Stimulated activated CD8-positive, alpha-beta memory T cell treated with anti-CD3 and anti-CD28 coated beads, Interleukin-2, amount 100 ng/mL, for 48 hours (primary cell): Measurements from ENCODE around the gene IFNL2.
"Not testable (repeated sequence)": the region's sequence is repeated elsewhere in the genome, so short reads cannot be mapped to it uniquely, and the experiment has no call there.

Source experiments
- DNase-seq, 2 donors: peaks; one replicate each; pipeline ENCODE4 v3.0.0-alpha.2; 2020; ENCODE audit warnings: low read depth in 2 of 2

IFNL2 gene

GRCh38 chr19:39297931-39298634, 29.9 kb downstream of the IFNL2 start:
- DNase-seq, result peak; percentile 48 to 61

GRCh38 chr19:39299404-39299803, 31.2 kb downstream of the IFNL2 start:
- no peak for DNase-seq

GRCh38 chr19:39299832-39300231, 31.6 kb downstream of the IFNL2 start:
- DNase-seq, result no peak

- DNase-seq, result no peak
Measured at GRCh38 chr19:39301021-39301420, 32.8 kb downstream of the IFNL2 start.

GRCh38 chr19:39301562-39301961, 33.4 kb downstream of the IFNL2 start:
- DNase-seq, result no peak

GRCh38 chr19:39303373-39304184, 35.4 kb downstream of the IFNL2 start:
- no peak for DNase-seq

- no peak for DNase-seq
Measured at GRCh38 chr19:39304185-39304513, 36.0 kb downstream of the IFNL2 start.

GRCh38 chr19:39304701-39305571, 36.7 kb downstream of the IFNL2 start:
- DNase-seq, result no peak

- DNase-seq, result no peak
Measured at GRCh38 chr19:39306075-39306474, 37.9 kb downstream of the IFNL2 start.

GRCh38 chr19:39307046-39307821, 39.0 kb downstream of the IFNL2 start:
- no peak for DNase-seq

GRCh38 chr19:39307822-39308530, 39.8 kb downstream of the IFNL2 start:
- no peak for DNase-seq

GRCh38 chr19:39308531-39309304, 40.5 kb downstream of the IFNL2 start:
- no peak for DNase-seq

GRCh38 chr19:39309305-39309670, 41.1 kb downstream of the IFNL2 start:
- not testable (repeated sequence) for DNase-seq

GRCh38 chr19:39310558-39311311, 42.5 kb downstream of the IFNL2 start:
- DNase-seq, result no peak

GRCh38 chr19:39314016-39314728, 46.0 kb downstream of the IFNL2 start:
- DNase-seq, result no peak

GRCh38 chr19:39315933-39316332, 47.7 kb downstream of the IFNL2 start:
- no peak for DNase-seq

GRCh38 chr19:39316627-39317321, 48.6 kb downstream of the IFNL2 start:
- no peak for DNase-seq

GRCh38 chr19:39317476-39317875, 49.3 kb downstream of the IFNL2 start:
- DNase-seq, result no peak
